ENCODE results near the gene PNKP.

Gene PNKP

GRCh38 chr19:49859682-49860335 lies 7.6 kb downstream of the PNKP start:
- DNase-seq (ENCODE audit: low spot score): no peak

- no peak for DNase-seq (ENCODE audit: low spot score)
Measured at GRCh38 chr19:49858088-49858985, 9.0 kb downstream of the PNKP start.

GRCh38 chr19:49857838-49858087 lies 9.6 kb downstream of the PNKP start:
- no peak for DNase-seq (ENCODE audit: low spot score)

- no peak for DNase-seq (ENCODE audit: low spot score)
Measured at GRCh38 chr19:49857061-49857837, 10.1 kb downstream of the PNKP start.

- no peak for DNase-seq (ENCODE audit: low spot score)
Measured at GRCh38 chr19:49856574-49857021, 10.8 kb downstream of the PNKP start.

- no peak for DNase-seq (ENCODE audit: low spot score)
Measured at GRCh38 chr19:49855676-49856573, 11.5 kb downstream of the PNKP start.

GRCh38 chr19:49855277-49855675 lies 12.1 kb downstream of the PNKP start:
- no peak for DNase-seq (ENCODE audit: low spot score)

- DNase-seq (ENCODE audit: low spot score): no peak
Measured at GRCh38 chr19:49854378-49855263, 12.8 kb downstream of the PNKP start.

GRCh38 chr19:49853852-49854377 lies 13.5 kb downstream of the PNKP start:
- DNase-seq (ENCODE audit: low spot score): no peak

- no peak for DNase-seq (ENCODE audit: low spot score)
Measured at GRCh38 chr19:49852631-49853126, 14.7 kb downstream of the PNKP start.

- no peak for DNase-seq (ENCODE audit: low spot score)
Measured at GRCh38 chr19:49851456-49852259, 15.7 kb downstream of the PNKP start.

- peak; percentile 88 for DNase-seq (ENCODE audit: low spot score)
Measured at GRCh38 chr19:49850487-49851342, 16.7 kb downstream of the PNKP start, which contains the start of gene PTOV1. PTOV1 (plus strand) TSS chr19:49851159.

- no peak for DNase-seq (ENCODE audit: low spot score)
Measured at GRCh38 chr19:49850221-49850486, 17.2 kb downstream of the PNKP start.

GRCh38 chr19:49849433-49850220 lies 17.7 kb downstream of the PNKP start:
- no peak for DNase-seq (ENCODE audit: low spot score)

GRCh38 chr19:49848938-49849337 lies 18.4 kb downstream of the PNKP start:
- no peak for DNase-seq (ENCODE audit: low spot score)

GRCh38 chr19:49847731-49848696 lies 19.4 kb downstream of the PNKP start:
- peak; percentile 54 for DNase-seq (ENCODE audit: low spot score)

- no peak for DNase-seq (ENCODE audit: low spot score)
Measured at GRCh38 chr19:49846408-49846807, 21.0 kb downstream of the PNKP start.

All from CD4-positive, alpha-beta T cell treated with Interleukin-15 for 4 hours (primary cell).